A673 (cell line): Measurements from ENCODE around the gene YBX1. TPM values are rescaled to one million over a fixed set of nuclear protein-coding genes. Genes with fewer than 3 reads are reported as not detected.

ENCODE experiments used
- BruUV-seq: library from RNA; stranded (reverse); fragments of 400-500 nt; replicated peaks from 2 replicates; lab custom pipeline; 2021; lab: Mats Ljungman, UMichigan
- CTCF ChIA-PET: fragments of 300-600 bp; sonication (Branson Sonifier 250); formaldehyde crosslinking; loops from one replicate; lab custom pipeline; 2022; ENCODE audit warnings: antibody characterized with exemption; lab: Charles Lee
- POLR2A ChIA-PET: fragments of 300-600 bp; sonication (Branson Sonifier 250); formaldehyde crosslinking; loops from one replicate; lab custom pipeline; 2022; ENCODE audit warnings: antibody characterized with exemption; ENCODE audit not compliant: low non-redundant PET; lab: Charles Lee
- DNase-seq: peaks from one replicate; pipeline ENCODE4 v3.0.0-alpha.2; 2015; ENCODE audit warnings: low spot score
- H3K27ac ChIP-seq: fragments of 200-600 bp; sonication (generic); 2 replicates; pipeline ENCODE4 v1.5.1; 2016; ENCODE audit warnings: mixed run types, low read depth, mild to moderate bottlenecking, mixed read lengths, antibody characterized with exemption, low read length; ENCODE audit not compliant: poor library complexity, severe bottlenecking
- H3K27me3 ChIP-seq: fragments of 200-600 bp; sonication (generic); replicated peaks from 2 replicates; pipeline ENCODE4 v1.6.1; 2017; ENCODE audit warnings: mixed run types, low read depth, mild to moderate bottlenecking, mixed read lengths, antibody characterized with exemption, low read length; ENCODE audit not compliant: insufficient read depth, poor library complexity
- H3K36me3 ChIP-seq: fragments of 200-600 bp; sonication (generic); 2 replicates; pipeline ENCODE4 v1.6.1; 2016; ENCODE audit warnings: mixed run types, mild to moderate bottlenecking, mixed read lengths, antibody characterized with exemption, low read length; ENCODE audit not compliant: insufficient read depth, poor library complexity, severe bottlenecking
- H3K4me1 ChIP-seq: fragments of 200-600 bp; sonication (generic); 2 replicates; pipeline ENCODE4 v1.6.1; 2017; ENCODE audit warnings: mixed run types, mild to moderate bottlenecking, mixed read lengths, antibody characterized with exemption, low read length; ENCODE audit not compliant: insufficient read depth, poor library complexity, severe bottlenecking
- H3K4me3 ChIP-seq: fragments of 200-600 bp; sonication (generic); 2 replicates; pipeline ENCODE4 v1.5.1; 2016; ENCODE audit warnings: low read depth, mixed run types, mild to moderate bottlenecking, mixed read lengths, low read length; ENCODE audit not compliant: poor library complexity, severe bottlenecking
- H3K9me3 ChIP-seq: fragments of 200-600 bp; sonication (generic); 2 replicates; pipeline ENCODE4 v1.6.1; 2016; ENCODE audit warnings: mixed run types, low read depth, mild to moderate bottlenecking, mixed read lengths, antibody characterized with exemption, low read length; ENCODE audit not compliant: poor library complexity, severe bottlenecking
- CTCF ChIP-seq: fragments of 300-800, 200-600 bp; sonication (generic); conservative IDR thresholded peaks from 2 replicates; pipeline ENCODE4 v1.5.1; 2017; ENCODE audit warnings: low read depth, mild to moderate bottlenecking, antibody characterized with exemption, low read length, moderate library complexity, mixed read lengths
- EZH2 ChIP-seq: fragments of 200-600 bp; sonication (generic); IDR thresholded peaks from 2 replicates; pipeline ENCODE4 v1.6.1; 2017; ENCODE audit warnings: borderline replicate concordance, low read depth, mild to moderate bottlenecking, mixed read lengths, antibody characterized with exemption, low read length; ENCODE audit not compliant: poor library complexity, severe bottlenecking
- intact Hi-C: fragments of 100-400 bp; cut with micrococcal nuclease; formaldehyde crosslinking; loops from one replicate; pipeline ENCODE4 v1.10.0; 2022; ENCODE audit not compliant: unreplicated experiment
- total RNA-seq: library from RNA; stranded (reverse); gene quantifications from 2 replicates; pipeline ENCODE4 v1.2.3, GENCODE V29; 2021

YBX1 gene
- total RNA-seq, 1 experiment from 2014 or later: 1,576 TPM

GRCh38 chr1:42738678-42739226, 56.5 kb downstream of the YBX1 start:
- ChIA-PET CTCF (no interaction called here), POLR2A (no interaction called here)
- BruUV-seq: no TSS peak
- intact Hi-C loops: no loop called here
- Histone ChIP-seq H3K27me3 (no peaks in the 10 kb centered on the region), H3K4me1 (peaks cover 11% of the 10 kb centered on the region), H3K4me3 (no peak overlapping the region), H3K27ac (no peak overlapping the region), H3K9me3 (no peaks in the 10 kb centered on the region), H3K36me3 (no peaks in the 10 kb centered on the region)
- DNase-seq: no peak
- TF ChIP-seq CTCF (no peak), EZH2 (no peak)

GRCh38 chr1:42739753-42740700, 57.8 kb downstream of the YBX1 start, which contains the start of gene CLDN19:
CLDN19 (minus strand) TSS chr1:42740236; CDS start chr1:42740063, 173 bp downstream.
- H3K9me3 ChIP-seq: no peaks in the 10 kb centered on the region
- intact Hi-C loops: loop anchor here (10.0 kb wide), 1 partner anchor 395 kb away; no protein-coding TSS in a partner anchor
- no peak for DNase-seq
- H3K4me3 ChIP-seq: no peak within 1 kb of the TSS
- TF ChIP-seq CTCF (no peak), EZH2 (no peak)
- no TSS peak for BruUV-seq
- H3K36me3 ChIP-seq: no peaks in the 10 kb centered on the region
- CTCF ChIA-PET: no interaction called here
- H3K27ac ChIP-seq: peak within 1 kb of the TSS; percentile 42
- peaks cover 11% of the 10 kb centered on the region for H3K4me1 ChIP-seq
- H3K27me3 ChIP-seq: no peaks in the 10 kb centered on the region
- POLR2A ChIA-PET: no interaction called here

- ChIA-PET CTCF (no interaction called here), POLR2A (no interaction called here)
- Histone ChIP-seq H3K4me3 (no peak overlapping the region), H3K4me1 (peaks cover 11% of the 10 kb centered on the region), H3K9me3 (no peaks in the 10 kb centered on the region), H3K36me3 (peaks cover 4% of the 10 kb centered on the region), H3K27ac (peak overlapping the region; percentile 42), H3K27me3 (no peaks in the 10 kb centered on the region)
- BruUV-seq: no TSS peak
- peak; percentile 25 for DNase-seq
- intact Hi-C loops: loop anchor here (10.0 kb wide), 1 partner anchor 396 kb away; no protein-coding TSS in a partner anchor
- no peak for TF ChIP-seq EZH2
- no peak for TF ChIP-seq CTCF
These were observed 58.8 kb downstream of the YBX1 start for GRCh38 chr1:42740851-42741580.
